ENCODE data around the gene DOK5.
"Not testable (repeated sequence)": the region's sequence is repeated elsewhere in the genome, so short reads cannot be mapped to it uniquely, and the experiment has no call there.

DOK5 gene

GRCh38 chr20:54475334-54476168 is at the start of gene DOK5:
Gene DOK5 (plus strand): TSS chr20:54475593. CDS start chr20:54475947, 354 bp downstream.
- no peak for DNase-seq

- no peak for DNase-seq
These were observed 46.0 kb upstream of the DOK5 start for GRCh38 chr20:54429364-54429763.

GRCh38 chr20:54431156-54431944 is 44.0 kb upstream of the DOK5 start:
- DNase-seq = no peak

GRCh38 chr20:54432966-54433365 is 42.4 kb upstream of the DOK5 start:
- no peak for DNase-seq

- DNase-seq = no peak
These were observed 41.8 kb upstream of the DOK5 start for GRCh38 chr20:54433636-54434035.

- DNase-seq = no peak
These were observed 41.2 kb upstream of the DOK5 start for GRCh38 chr20:54434196-54434595.

- DNase-seq = no peak
These were observed 40.4 kb upstream of the DOK5 start for GRCh38 chr20:54435015-54435414.

GRCh38 chr20:54436410-54436809 is 39.0 kb upstream of the DOK5 start:
- not testable (repeated sequence) for DNase-seq

- DNase-seq = no peak
These were observed 37.2 kb upstream of the DOK5 start for GRCh38 chr20:54438166-54438565.

GRCh38 chr20:54450207-54450606 is 25.2 kb upstream of the DOK5 start:
- DNase-seq = no peak

GRCh38 chr20:54451171-54451570 is 24.2 kb upstream of the DOK5 start:
- DNase-seq = no peak

GRCh38 chr20:54452277-54452676 is 23.1 kb upstream of the DOK5 start:
- DNase-seq = no peak

- DNase-seq = no peak
These were observed 20.4 kb upstream of the DOK5 start for GRCh38 chr20:54454982-54455381.

GRCh38 chr20:54456423-54456822 is 19.0 kb upstream of the DOK5 start:
- DNase-seq = no peak

- DNase-seq = no peak
These were observed 18.4 kb upstream of the DOK5 start for GRCh38 chr20:54456961-54457360.

GRCh38 chr20:54458219-54458618 is 17.2 kb upstream of the DOK5 start:
- no peak for DNase-seq

GRCh38 chr20:54459279-54459678 is 16.1 kb upstream of the DOK5 start:
- DNase-seq = no peak

- no peak for DNase-seq
These were observed 11.4 kb upstream of the DOK5 start for GRCh38 chr20:54464003-54464402.

- no peak for DNase-seq
These were observed 9.3 kb upstream of the DOK5 start for GRCh38 chr20:54466127-54466526.

- DNase-seq = no peak
These were observed 7.8 kb upstream of the DOK5 start for GRCh38 chr20:54467622-54468021.

- DNase-seq = no peak
These were observed 7.3 kb upstream of the DOK5 start for GRCh38 chr20:54468082-54468481.

- no peak for DNase-seq
These were observed 6.1 kb upstream of the DOK5 start for GRCh38 chr20:54469293-54469692.

GRCh38 chr20:54469952-54470351 is 5.4 kb upstream of the DOK5 start:
- no peak for DNase-seq

GRCh38 chr20:54470697-54471096 is 4.7 kb upstream of the DOK5 start:
- DNase-seq = no peak

Data from inflammatory macrophage treated with lipopolysaccharide for 4 hours (primary cell).